ENCODE results near the gene TBC1D5. TPM values are rescaled to one million over a fixed set of nuclear protein-coding genes. Genes with fewer than 3 reads are reported as not detected.

TBC1D5 gene
- total RNA-seq, 3 donors from 2014 or later: 33.1 to 56.1 (median 44.1) TPM

- intact Hi-C loops (cut with DNase I, micrococcal nuclease): no loop called here
- no peak for DNase-seq
- ATAC-seq: no peak
- Histone ChIP-seq H3K36me3 (ENCODE audit: low read depth) (no peaks in the 10 kb centered on the region), H3K4me3 (no peak overlapping the region), H3K4me1 (ENCODE audit: low read depth) (no peaks in the 10 kb centered on the region), H3K9me3 (no peaks in the 10 kb centered on the region)
- TF ChIP-seq CTCF (IDR thresholded peaks at IDR 0.05): no peak
Observed at GRCh38 chr3:17190353-17191078, 551.9 kb downstream of the TBC1D5 start.

GRCh38 chr3:17188378-17188777 lies 554.1 kb downstream of the TBC1D5 start:
- Histone ChIP-seq H3K4me3 (no peak overlapping the region), H3K36me3 (ENCODE audit: low read depth) (no peaks in the 10 kb centered on the region), H3K4me1 (ENCODE audit: low read depth) (no peaks in the 10 kb centered on the region), H3K9me3 (no peaks in the 10 kb centered on the region)
- intact Hi-C loops (cut with DNase I, micrococcal nuclease): no loop called here
- no peak for ATAC-seq
- no peak for DNase-seq
- no peak for TF ChIP-seq CTCF (IDR thresholded peaks at IDR 0.05)

GRCh38 chr3:17187589-17188184 lies 554.7 kb downstream of the TBC1D5 start:
- no peak for DNase-seq
- Histone ChIP-seq H3K4me3 (no peak overlapping the region), H3K4me1 (ENCODE audit: low read depth) (no peaks in the 10 kb centered on the region), H3K36me3 (ENCODE audit: low read depth) (no peaks in the 10 kb centered on the region), H3K9me3 (no peaks in the 10 kb centered on the region)
- intact Hi-C loops (cut with DNase I, micrococcal nuclease): no loop called here
- no peak for ATAC-seq
- no peak for TF ChIP-seq CTCF (IDR thresholded peaks at IDR 0.05)

- TF ChIP-seq CTCF (IDR thresholded peaks at IDR 0.05): no peak
- H3K36me3 ChIP-seq (ENCODE audit: low read depth): no peaks in the 10 kb centered on the region
- no peaks in the 10 kb centered on the region for H3K9me3 ChIP-seq
- no peak for DNase-seq
- no peaks in the 10 kb centered on the region for H3K4me1 ChIP-seq (ENCODE audit: low read depth)
- intact Hi-C loops (cut with DNase I, micrococcal nuclease): no loop called here
- H3K4me3 ChIP-seq: no peak overlapping the region
- ATAC-seq: no peak
Observed at GRCh38 chr3:17183951-17184550, 558.4 kb downstream of the TBC1D5 start.

- no peak overlapping the region for H3K4me3 ChIP-seq
- intact Hi-C loops (cut with DNase I, micrococcal nuclease): no loop called here
- ATAC-seq: no peak
- no peaks in the 10 kb centered on the region for H3K9me3 ChIP-seq
- H3K4me1 ChIP-seq (ENCODE audit: low read depth): no peaks in the 10 kb centered on the region
- H3K36me3 ChIP-seq (ENCODE audit: low read depth): no peaks in the 10 kb centered on the region
- no peak for TF ChIP-seq CTCF (IDR thresholded peaks at IDR 0.05)
- no peak for DNase-seq
Observed at GRCh38 chr3:17182166-17182565, 560.3 kb downstream of the TBC1D5 start.

All from mucosa of descending colon (tissue), 3 donors.